ENCODE measurements around the gene ATP9B.

ATP9B gene

DNA sequence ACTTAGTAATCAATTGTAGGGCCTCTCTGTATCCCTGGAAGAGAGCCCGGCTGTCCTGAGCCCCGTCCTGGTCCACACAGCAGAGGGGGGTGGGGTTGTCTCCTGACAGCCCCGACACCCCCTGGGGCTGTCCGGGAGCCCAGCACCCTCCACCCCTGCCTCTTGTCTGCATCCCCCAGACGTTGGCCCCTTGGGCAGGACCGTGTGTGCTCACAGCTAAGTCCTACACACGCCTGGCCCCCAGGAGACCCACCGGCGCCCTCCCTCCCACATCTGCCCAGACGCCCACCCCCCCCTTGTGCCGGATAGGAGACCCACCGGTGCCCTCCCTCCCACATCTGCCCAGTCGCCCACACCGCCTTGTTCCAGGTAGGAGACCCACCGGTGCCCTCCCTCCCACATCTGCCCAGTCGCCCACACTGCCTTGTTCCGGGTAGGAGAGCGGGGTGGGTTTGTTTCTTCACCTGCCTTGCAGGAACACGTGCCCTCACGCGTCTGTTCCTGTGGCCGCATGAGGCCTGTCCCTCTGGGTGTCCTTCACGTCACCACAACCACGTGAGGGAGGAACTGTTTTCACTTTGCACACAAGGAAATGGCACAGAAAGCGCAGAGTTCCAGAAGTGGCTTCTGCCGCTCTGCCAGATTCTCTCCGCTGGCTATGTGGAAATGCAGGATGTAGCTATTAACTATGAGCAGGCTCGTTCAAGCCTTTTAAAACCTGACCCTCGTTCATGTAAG, 265.5 kb downstream of the ATP9B start:
- no peak for DNase-seq

DNA sequence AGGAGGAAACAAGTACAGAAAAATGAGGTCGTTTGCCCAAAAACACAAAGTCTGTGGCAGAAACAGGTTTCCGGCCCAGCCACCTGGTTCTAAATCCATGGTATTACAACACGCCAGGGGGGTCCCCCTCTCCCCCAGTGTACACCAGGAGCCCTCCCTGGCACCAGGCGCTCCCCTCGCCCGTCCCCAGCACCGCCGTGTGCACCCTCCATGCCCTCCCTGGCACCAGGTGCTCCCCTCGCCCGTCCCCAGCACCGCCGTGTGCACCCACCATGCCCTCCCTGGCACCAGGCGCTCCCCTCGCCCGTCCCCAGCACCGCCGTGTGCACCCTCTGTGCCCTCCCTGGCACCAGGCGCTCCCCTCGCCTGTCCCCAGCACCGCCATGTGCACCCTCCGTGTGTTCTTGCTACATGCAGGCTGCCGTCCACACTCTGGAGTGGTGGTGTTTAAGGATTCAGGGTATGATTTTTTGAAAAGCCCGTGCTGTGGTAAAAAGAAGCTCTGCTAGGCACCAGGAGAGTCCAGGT, 266.7 kb downstream of the ATP9B start:
- no peak for DNase-seq

DNA sequence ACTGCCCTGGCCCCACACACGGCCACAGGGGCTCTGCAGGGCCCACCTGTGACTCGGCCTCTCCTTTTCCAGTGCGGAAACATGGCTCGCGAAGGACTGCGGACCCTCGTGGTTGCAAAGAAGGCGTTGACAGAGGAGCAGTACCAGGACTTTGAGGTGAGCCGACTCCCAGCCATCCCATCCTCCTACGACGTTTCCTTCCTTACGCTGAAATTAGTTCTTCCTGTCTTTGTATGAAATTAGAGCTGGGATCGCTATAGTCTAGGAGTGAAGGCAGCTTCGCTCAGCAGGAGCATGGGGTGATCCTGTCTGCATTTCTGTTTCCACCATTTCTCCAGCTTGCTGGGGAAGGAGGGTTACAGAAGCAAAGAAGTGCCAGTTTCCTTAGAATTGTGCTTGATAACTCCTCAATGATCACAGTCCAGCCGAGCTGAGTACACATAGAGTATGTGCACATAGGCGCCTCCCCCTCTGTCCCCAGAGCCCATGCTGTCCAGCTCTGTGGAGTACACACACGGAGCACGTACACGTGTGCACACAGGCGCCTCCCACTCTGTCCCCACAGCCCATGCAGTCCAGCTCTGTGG, 267.5 kb downstream of the ATP9B start:
- DNase-seq, result no peak

DNA sequence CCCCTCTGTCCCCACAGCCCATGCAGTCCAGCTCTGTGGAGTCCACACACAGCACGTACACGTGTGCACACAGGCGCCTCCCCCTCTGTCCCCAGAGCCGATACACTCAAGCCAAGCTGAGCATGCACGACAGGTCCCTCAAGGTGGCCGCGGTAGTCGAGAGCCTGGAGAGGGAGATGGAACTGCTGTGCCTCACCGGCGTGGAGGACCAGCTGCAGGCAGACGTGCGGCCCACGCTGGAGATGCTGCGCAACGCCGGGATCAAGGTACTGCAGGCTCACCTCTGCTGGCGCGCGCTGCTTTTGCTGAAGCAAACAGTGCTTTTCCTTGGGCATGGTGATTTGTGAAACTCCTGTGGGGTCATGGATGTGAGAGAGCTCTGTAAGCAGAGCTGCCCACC, 268.0 kb downstream of the ATP9B start:
- no peak for DNase-seq

DNA sequence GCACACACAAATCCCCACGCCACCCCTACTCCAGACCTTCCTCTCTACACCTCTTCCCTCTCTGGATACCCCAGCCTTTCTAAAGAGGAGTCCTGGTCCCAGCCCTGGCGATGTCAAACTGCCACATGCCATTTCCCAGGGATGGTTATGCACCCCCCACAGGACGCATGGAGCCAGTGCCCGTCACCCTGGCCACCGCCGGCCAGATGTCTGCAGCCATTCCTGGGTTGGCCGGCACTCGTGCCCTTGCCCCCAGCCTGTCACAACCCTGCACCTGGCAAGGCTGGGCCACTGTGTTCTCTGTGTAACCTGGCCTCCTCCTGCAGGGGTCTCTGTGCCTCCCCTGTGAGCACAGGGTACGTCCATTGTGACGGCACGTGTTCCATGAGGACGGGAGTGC, 268.4 kb downstream of the ATP9B start:
- DNase-seq, result no peak

DNA sequence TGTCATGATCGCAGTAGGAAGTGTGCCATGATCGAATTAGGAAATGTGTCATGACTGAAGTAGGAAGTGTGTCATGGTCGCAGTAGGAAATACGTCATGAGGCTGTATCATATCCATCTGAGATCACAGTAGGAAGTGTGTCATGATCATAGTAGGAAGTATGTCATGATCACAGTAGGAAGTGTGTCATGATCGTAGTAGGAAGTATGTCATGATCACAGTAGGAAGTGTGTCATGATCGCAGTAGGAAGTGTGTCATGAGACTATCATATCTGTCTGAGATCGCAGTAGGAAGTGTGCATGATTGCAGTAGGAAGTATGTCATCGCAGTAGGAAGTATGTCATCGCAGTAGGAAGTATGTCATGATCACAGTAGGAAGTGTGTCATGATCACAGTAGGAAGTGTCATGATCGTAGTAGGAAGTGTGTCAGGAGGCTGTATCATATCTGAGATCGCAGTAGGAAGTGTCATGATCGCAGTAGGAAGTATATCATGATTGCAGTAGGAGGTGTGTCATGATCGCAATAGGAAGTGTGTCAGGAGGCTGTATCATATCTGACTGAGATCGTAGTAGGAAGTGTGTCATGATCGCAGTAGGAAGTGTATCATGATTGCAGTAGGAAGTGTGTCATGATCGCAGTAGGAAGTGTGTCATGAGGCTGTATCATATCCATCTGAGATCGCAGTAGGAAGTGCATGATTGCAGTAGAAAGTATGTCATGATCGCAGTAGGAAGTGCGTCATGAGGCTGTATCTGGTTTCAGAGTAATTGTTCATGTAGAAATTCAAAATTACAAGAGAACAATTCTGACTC, 270.1 kb downstream of the ATP9B start:
- DNase-seq, result no peak

DNA sequence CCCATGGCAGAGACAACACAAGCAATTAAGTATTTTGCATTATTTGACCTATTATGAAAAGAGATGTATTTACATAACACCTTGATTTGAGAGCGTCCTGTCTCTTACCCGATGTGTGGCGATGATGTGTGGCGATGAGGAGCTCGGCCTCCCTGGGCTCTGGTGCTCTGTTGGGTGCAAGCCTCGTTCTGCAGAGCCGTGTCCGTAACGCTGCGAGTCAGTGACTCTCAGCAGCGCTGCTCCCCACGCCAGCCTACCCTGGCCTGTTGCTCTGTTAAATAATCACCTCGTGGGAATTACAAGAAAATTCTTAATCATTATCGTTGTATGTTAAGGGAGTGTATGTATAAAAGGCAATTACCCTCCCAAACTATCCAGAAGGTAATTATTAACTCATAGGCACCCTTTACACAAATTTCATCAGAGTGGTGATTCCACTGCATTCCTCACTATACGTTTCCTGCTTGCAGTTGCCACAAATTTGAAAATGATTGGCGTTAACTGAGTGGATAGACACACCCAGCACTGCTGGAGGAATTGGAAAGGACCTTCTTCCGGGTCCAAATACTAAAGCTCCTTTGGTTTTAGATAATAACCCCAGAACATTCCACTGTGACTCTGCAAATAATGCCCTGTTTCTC, 274.5 kb downstream of the ATP9B start:
- DNase-seq, result no peak

DNA sequence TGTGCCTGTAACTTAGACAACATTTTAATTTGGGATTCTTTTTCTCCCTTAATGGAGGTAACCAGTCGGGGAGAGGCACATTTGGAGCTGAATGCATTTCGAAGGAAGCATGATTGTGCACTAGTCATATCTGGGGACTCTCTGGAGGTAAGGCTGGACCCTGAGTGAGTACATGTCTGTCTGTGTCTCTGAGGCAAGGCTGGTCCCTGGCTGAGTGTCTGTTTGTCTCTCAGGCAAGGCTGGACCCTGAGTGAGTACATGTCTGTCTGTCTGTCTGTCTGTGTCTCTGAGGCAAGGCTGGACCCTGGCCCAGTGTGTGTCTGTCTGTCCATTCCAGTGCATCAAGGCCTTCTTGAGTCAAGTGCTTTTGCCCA, 275.0 kb downstream of the ATP9B start:
- no peak for DNase-seq

DNA sequence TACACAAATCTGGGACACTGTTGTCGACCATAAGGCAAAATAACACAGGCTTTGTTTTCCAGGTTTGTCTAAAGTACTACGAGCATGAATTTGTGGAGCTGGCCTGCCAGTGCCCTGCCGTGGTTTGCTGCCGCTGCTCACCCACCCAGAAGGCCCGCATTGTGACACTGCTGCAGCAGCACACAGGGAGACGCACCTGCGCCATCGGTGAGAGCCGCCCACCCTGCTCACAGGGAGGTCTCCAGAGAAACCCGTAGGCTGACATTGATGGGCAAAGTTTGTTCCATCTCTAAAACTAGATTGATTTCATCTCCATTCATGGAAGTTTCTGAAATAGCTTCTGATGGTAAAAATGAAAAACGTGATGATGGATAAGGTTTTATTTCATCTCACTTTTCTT, 276.2 kb downstream of the ATP9B start:
- no peak for DNase-seq

DNA sequence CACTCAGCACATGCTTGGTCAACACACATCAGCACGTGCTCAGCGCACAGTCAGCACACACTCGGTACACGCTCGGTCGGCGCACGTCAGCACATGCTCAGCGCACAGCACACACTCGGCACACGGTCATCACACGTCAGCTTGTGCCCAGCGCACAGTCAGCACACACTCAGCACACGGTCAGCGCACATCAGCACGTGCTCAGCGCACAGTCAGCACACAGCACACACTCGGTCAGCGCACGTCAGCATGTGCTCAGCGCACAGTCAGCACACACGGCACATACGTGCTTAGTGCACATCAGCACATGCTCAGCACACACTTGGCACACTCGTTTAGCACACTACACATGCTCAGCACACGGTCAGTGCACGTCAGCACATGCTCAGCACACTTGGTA, 276.8 kb downstream of the ATP9B start:
- DNase-seq, result no peak

DNA sequence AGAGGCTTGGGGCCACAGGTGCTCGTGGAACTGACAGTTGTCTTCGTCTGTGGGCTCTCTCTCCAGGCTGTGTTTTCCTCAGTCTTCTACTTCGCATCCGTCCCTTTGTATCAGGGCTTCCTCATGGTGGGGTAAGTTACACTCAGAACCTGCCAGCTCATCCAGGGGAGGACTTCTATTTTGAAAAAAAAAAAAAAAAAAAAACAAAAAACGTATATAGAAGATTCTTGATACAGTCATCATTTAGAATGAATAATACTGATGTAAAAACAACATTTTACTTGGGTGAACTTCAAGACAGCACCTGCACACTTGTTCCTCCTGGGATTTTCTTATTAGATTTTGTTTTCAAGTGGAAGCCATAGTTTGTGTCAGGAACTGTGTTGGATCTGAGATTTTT, 278.9 kb downstream of the ATP9B start:
- DNase-seq, result no peak

DNA sequence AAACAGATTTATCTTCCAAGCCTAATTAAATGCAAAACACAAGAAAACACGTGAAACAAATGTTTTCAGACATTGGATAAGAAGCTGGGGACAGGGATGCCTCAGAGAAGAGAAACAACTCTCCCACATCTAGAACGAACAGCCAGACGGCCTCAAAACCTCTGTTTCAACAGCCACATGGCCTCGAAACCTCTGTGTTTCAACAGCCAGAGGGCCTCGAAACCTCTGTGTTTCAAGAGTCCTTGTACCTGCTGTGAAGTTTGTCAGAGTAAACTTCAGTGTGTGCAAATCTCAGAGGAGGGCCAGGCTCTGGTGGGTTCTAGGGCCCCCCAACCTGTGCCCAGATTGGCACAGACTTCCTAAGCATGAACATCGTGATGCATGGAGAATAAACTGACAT, 283.2 kb downstream of the ATP9B start:
- DNase-seq, result no peak

DNA sequence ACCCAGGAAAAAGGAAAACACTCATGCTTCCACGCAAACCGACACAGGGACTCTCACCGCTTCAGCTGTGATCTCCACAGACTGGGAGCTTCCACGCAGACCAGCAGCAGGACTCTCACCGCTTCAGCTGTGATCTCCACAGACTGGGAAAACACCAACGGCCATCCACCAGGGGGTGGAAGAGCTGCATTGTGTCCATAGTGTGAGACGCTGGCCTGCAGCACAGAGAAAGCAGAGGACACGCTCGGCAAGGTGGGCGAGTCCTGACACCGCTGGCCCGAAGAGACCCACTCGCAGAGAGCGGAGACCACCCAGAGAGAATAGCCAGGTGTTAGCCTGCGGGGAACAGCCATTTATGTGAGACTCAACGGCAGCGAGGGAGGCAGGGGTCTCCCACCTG, 284.1 kb downstream of the ATP9B start:
- DNase-seq, result no peak

DNA sequence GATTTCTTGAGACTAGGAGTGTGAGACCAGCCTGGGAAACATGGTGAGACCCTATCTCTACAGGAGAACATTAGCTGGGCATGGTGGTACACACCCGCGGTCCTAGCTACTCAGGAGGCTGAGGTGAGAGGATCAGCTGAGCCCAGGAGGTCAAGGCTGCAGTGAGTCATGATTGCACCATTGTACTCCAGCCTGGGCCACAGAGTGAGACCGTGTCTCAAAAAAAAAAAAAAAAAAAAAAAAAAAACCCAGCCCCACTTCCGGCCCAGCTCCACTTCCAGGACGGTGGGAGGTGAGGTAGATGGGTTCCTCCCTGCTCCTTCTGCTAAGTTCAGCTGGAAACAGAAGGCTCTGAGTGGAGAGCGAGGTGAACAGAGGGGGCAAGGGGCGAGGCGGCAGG, 285.2 kb downstream of the ATP9B start:
- no peak for DNase-seq

DNA sequence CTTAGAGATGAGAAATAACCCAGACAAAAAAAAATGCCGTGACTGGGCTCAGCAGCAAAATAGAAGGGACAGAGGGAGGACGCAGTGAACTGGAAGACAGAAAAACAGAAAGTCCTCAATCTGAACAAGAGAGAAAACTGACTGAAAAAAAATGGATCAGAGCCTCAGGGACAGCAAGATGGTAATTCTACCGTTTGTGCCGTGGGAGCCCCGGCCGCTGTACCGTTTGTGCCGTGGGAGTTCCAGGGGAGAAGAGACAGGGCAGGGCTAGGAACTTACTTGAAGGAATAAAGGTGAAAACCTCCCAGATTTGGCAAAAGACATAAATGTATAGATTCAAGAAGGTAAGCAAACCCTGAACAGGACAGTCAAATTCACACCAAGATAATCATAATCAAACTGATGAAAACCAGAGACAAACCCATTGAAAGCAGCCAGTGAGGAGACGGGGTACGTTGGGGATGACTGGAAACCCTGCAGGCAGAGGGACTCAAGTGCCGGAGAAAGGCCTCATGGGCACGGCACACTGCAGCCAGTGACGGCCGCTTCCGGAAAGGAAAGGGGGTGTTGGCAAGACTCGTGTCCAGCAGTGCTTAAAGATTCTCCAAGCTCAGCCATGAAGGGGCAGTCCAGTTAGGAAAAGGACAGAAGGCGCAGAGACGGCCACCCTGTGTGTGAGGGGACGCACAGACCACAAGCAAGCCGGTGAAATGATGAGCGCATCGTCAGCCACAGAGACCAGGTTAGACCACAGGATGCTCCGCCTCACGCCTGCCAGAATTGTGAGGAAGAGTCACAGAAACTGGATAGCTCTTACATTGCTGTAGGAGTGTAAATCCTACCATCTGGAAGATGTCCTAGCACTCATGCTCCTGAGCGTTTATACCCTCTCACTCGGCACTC, 286.5 kb downstream of the ATP9B start:
- no peak for DNase-seq

DNA sequence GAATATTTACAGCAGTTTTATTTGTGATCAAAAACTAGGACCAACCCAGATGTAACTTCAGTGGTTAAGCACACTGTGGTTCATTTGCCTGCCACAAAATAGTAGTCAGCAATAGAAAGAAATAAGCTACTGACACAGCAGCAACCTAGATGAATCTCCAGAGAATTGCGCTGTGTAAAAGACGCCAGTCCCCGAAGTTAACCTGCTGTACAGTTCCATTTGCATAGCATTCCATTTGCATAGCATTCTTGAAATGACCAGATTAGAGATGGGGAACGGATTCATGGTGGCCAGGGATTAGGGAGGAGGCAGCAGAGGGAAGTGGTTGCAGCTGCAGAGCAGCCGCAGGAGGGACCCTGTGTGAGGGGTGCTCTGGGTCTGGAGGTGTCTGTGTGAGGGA, 287.2 kb downstream of the ATP9B start:
- no peak for DNase-seq

DNA sequence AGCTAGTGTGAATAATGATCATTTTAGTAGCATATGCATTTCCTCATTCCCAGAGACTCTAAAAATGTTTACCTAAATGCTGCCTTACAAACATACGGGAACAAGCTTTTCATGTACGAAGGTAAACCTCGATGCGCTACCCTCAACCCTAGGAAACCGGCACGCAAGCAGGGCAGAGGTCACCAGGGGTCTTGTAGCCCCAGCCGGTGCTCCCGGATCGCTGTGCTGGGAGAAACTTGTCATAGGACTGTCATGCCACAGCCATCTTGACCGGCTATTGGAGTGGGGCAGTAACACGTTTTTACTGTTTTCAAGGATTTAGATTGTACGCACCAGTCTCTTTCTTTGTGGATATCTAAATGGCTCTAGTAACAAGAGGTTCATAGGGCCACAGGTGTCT, 291.7 kb downstream of the ATP9B start:
- no peak for DNase-seq

DNA sequence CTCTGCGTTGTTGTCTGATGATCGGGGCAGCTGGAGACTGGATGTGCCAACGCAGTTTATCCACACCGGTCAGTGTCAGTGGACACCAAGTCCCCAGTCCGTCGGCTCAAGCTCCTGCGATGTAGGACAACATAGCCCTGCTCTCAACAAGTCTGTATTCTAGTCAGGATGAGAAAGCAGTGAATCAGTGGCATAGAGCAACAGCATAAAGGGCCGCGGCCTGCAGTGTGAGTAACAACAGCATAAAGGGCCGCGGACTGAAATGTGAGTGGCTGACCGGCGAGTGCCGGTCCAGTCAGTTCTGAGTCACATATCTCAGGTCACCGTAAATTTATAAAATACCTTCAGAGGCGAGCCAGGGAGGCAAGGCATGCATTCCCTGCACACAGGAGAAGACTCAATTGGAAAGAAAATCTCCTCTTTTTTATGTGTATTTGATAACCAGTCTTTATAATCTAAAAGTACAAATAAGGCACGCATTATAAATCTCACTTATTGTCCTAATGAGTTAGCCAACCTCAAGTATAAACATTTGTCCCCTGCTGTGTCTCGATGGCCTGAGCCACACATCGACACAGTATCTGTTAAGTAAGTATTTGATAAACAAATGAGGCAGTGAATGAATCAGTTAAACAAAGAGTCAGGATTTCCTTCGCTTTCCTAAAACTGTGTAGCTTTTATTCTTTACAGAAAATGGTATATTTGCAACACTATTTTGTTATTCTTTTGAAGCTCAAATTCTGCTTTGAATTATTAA, 292.8 kb downstream of the ATP9B start:
- no peak for DNase-seq

DNA sequence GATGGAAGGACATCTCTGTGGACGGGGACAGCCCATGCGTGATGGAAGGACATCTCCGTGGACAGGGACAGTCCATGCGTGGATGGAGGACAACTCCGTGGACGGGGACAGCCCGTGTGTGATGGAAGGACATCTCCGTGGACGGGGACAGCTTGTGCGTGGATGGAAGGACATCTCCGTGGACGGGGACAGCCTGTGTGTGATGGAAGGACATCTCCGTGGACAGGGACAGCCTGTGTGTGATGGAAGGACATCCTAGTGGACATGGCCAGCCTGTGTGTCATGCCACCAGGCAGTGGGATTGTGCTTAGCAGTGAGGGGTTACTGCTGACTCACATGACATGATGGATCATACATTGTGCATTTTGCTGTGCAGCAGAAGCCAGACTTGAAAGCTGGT, 296.5 kb downstream of the ATP9B start:
- no peak for DNase-seq

DNA sequence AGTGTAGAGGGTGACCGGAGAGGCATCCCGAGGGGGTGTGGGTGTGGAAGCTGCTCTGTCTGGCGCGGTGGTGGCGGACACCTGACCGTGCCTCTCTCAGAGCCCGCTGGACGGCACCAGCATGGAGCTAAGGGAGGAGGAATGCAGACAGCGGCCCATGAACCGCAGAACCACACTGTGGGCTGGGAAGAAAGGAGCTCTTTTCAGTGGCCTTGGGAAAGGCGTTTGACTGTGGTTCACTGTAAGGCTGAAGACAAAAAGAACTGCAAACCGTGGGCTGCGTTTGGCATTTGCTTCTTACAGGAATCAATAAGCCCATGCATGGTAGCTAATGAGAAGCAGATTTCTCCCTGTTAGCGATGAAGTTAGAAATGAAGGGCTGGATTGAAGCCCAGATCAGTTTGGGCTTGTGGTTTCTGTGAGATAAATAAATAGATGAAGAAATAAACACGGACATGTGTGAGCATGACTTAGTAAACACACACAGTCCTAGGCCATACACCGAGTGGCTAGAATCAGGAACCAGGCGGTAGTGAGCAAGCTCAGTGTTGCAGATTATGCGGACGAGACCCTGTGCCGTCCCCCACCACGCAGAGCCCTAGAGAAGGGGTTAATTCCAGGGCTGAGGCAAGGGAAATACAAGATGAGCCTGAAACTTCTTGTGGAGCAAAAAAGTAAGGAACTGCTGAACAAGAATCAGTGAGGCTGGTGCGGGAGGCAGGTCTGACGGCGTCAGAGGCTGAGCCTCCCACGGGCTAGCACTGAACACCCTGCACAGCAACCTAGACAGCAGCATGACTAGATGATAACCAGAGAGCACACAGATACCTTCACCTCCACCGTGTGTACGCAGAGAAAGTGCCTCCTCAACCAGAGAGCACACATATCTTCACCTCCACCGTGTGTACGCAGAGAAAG, 297.2 kb downstream of the ATP9B start:
- DNase-seq, result no peak

DNA sequence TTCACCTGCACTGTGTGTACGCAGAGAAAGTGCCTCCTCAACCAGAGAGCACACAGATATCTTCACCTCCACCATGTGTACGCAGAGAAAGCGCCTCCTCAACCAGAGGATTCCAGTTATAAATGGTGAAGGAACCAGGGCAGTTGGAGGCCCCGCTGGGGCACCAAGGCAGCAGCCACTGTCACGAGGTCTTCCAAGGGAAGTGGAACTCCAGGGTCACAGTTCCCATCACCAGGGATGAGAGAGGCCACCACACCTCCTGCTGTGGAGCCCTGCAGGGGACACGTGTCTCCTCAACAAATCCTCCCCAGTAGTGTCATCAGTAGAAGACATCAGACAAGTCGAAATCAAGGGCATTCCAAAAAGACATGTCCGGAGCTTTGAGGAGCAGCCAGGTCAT, 298.3 kb downstream of the ATP9B start:
- no peak for DNase-seq

Measured in cortex of kidney (tissue), 1 donor.